GM12865 (cell line): Measurements from ENCODE around the gene PFAS.
"Not testable (repeated sequence)": the region's sequence is repeated elsewhere in the genome, so short reads cannot be mapped to it uniquely, and the experiment has no call there.

ENCODE experiments used
- DNase-seq: peaks from one replicate; pipeline ENCODE4 v3.0.0; 2010; ENCODE audit warnings: low read depth
- H3K4me3 ChIP-seq: 2 replicates; pipeline ENCODE4 v1.5.1; 2011; ENCODE audit warnings: mild to moderate bottlenecking, low read depth, low read length, control low read depth
- CTCF ChIP-seq: IDR thresholded peaks from 2 replicates; pipeline ENCODE4 v1.5.1; 2011; ENCODE audit warnings: low read length, control low read depth, low read depth, inconsistent platforms; ENCODE audit not compliant: insufficient read depth; ENCODE audit errors: missing control alignments

PFAS gene

GRCh38 chr17:8249621-8250500 lies 772 bp downstream of the PFAS start:
- TF ChIP-seq CTCF = no peak
- DNase-seq = no peak
- H3K4me3 ChIP-seq = peak overlapping the region; percentile 100

GRCh38 chr17:8251411-8251810 lies 2.3 kb downstream of the PFAS start:
- DNase-seq, H3K4me3 ChIP-seq: not testable (repeated sequence)

- no peak for TF ChIP-seq CTCF
- peak; percentile 14 for DNase-seq
These were observed 4.7 kb downstream of the PFAS start for GRCh38 chr17:8253801-8254200.

GRCh38 chr17:8254881-8255280 lies 5.8 kb downstream of the PFAS start:
- DNase-seq = no peak
- H3K4me3 ChIP-seq = no peak overlapping the region
- TF ChIP-seq CTCF = no peak

More at GRCh38 chr17:8253801-8254200, 4.7 kb downstream of the PFAS start:
- no peak overlapping the region for H3K4me3 ChIP-seq

GRCh38 chr17:8255499-8255898 lies 6.4 kb downstream of the PFAS start:
- TF ChIP-seq CTCF = no peak
- no peak overlapping the region for H3K4me3 ChIP-seq
- DNase-seq = no peak

- TF ChIP-seq CTCF = no peak
- DNase-seq = no peak
- no peak overlapping the region for H3K4me3 ChIP-seq
These were observed 7.2 kb downstream of the PFAS start for GRCh38 chr17:8256291-8256690.

GRCh38 chr17:8256691-8257090 lies 7.6 kb downstream of the PFAS start:
- TF ChIP-seq CTCF = no peak
- H3K4me3 ChIP-seq = no peak overlapping the region
- no peak for DNase-seq
